Heart left ventricle (tissue), 16 donors: ENCODE data around the gene DACT1. TPM values are rescaled to one million over a fixed set of nuclear protein-coding genes. Genes with fewer than 3 reads are reported as not detected.

ENCODE experiments used
- ATAC-seq, 4 donors: fragments of 200-7000 bp; cut with Tn5 transposase; one replicate each; pipeline ENCODE4 v1.9.1; 2020 to 2022; ENCODE audit warnings: moderate library complexity in 4 of 4, mild to moderate bottlenecking in 3 of 4, moderate number of reproducible peaks in 1 of 4
- DNase-seq, 5 donors: peaks; one replicate each; pipeline ENCODE4 v3.0.0-alpha.2; 2020
- H3K27ac ChIP-seq, 12 donors: fragments of 200-600 bp; sonication (generic) in 4 of 12; one replicate each; pipeline versions ENCODE4 v1.5.0 to v1.8.0; 2016 to 2022; ENCODE audit warnings: mild to moderate bottlenecking in 2 of 12
- H3K27me3 ChIP-seq, 9 donors: fragments of 200-600 bp; sonication (generic) in 2 of 9; one replicate each; pipeline versions ENCODE4 v1.5.1 to v1.8.0; 2016 to 2022; ENCODE audit warnings: mild to moderate bottlenecking in 3 of 9
- H3K36me3 ChIP-seq, 9 donors: fragments of 200-600 bp; sonication (generic) in 2 of 9; one replicate each; pipeline versions ENCODE4 v1.5.0 to v1.8.0; 2018 to 2022; ENCODE audit warnings: mild to moderate bottlenecking in 2 of 9
- H3K4me1 ChIP-seq, 12 donors: fragments of 200-600 bp; sonication (generic) in 4 of 12; one replicate each; pipeline versions ENCODE4 v1.5.0 to v1.8.0; 2016 to 2022; ENCODE audit warnings: mild to moderate bottlenecking in 3 of 12
- H3K4me3 ChIP-seq, 12 donors: fragments of 200-600 bp; sonication (generic) in 4 of 12; one replicate each; pipeline versions ENCODE4 v1.5.0 to v1.8.0; 2017 to 2022; ENCODE audit warnings: mild to moderate bottlenecking in 9 of 12, moderate library complexity in 4 of 12
- H3K9me3 ChIP-seq, 12 donors: fragments of 200-600 bp; sonication (generic) in 4 of 12; one replicate each; pipeline versions ENCODE4 v1.5.0 to v1.8.0; 2016 to 2022; ENCODE audit warnings: mild to moderate bottlenecking in 1 of 12
- POLR2A ChIP-seq, 2 donors: fragments of 450-650 bp; IDR thresholded peaks; one replicate each; pipeline ENCODE4 v1.6.1; 2017; ENCODE audit warnings: antibody characterized with exemption in 2 of 2, mild to moderate bottlenecking in 2 of 2, moderate library complexity in 2 of 2
- WGBS, 4 donors: extraction: QIAGEN DNeasy Blood & Tissue Kit in 2 of 4; methylation state at CpG; one replicate each; pipeline versions ENCODE4 v1.1.5 to v1.1.7; 2013 to 2018; 5-methylcytosine and 5-hydroxymethylcytosine counted together
- intact Hi-C, 10 donors: fragments of 100-400 bp; cut with DNase I; formaldehyde crosslinking; loops; one replicate each; pipeline versions ENCODE4 v1.11.1 to v1.14.2; 2022
- polyA plus RNA-seq, 2 donors: library from polyadenylated mRNA; stranded (reverse); fragments of 200-250 nt; gene quantifications; one replicate each; pipeline ENCODE4 v1.2.3, GENCODE V29; 2013
- total RNA-seq, 9 donors: library from RNA; depleted of rRNA in 2 of 9; stranded (reverse); fragments of >200 nt in 2 of 9; fragmentation: NEBNext Ultra II Directional in 3 of 9; extraction: Animal tissue kit (Norgen Biotek cat#: 25700) in 3 of 9; gene quantifications; one replicate each; pipeline versions ENCODE4 v1.1.0 to v1.2.4, GENCODE V29; 2016 to 2023
- TF ChIP-seq, protein P1 (sequence below), 12 donors: fragments of 200-600 bp; sonication (generic) in 4 of 12; IDR thresholded peaks; one replicate each; pipeline versions ENCODE4 v1.5.0 to v1.8.0; 2018 to 2022; ENCODE audit warnings: antibody characterized with exemption in 12 of 12, mild to moderate bottlenecking in 5 of 12
- donor health status: ischemic (EF 13 %, LVEDD 7.1; RV severe dilation, severe dysfunction).
- donor health status: healthy with polysubstance abuse.
- donor health status: DM: no; HTN: yes; CAD: no.
- donor health status: DM: no; HTN: no; CAD: no.
- donor health status: ischemic (EF 25% LVEDD 6.9; RV normal size, moderate dysfunction).
- donor health status: ischemic (EF 25% LVEDD 5.7; RV mildly dilated, moderate dysfunction).
- donor health status: healthy.
- donor health status: DM: yes; HTN: yes; CAD: no.
- donor health status: ischemic (EF 35%, LVEDD 5.7; RV mildly dilated, moderate dysfunction).
- donor health status: nonischemic (EF 11% LVEDD 7.7; RV severe dilation, severe dysfunction).
- donor health status: DM: yes; HTN: yes; CAD: no.
- donor health status: PGD.
- donor health status: ischemic (EF 29% LVEDD 5.4; RV normal size, mild dysfunction).
- donor health status: nonischemic (EF 23%, LVEDD 6.1; RV moderate dilation, normal function).

The DACT1 gene
- total and polyA plus RNA-seq, 11 donors, result 0.57 to 7.2 (median 3.0) TPM

DNA sequence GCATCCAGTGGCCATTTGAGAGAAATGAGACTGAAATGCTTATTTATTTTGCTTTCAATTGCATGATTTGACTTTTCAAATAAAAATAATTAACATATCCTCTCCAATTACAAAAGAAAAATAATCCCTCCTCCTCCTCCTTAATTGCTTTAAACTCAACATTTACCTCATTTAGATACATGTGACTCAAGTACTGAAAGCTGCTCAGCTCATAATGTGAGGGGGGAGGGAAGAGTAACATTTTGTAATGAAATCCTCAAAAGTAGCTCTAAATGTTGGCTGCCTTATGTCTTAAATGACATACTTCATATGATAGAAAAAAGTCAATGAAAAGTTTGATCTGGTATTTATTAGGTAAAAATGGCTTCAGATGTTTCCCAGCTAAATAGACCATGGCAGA is 29.0 kb downstream of the DACT1 start:
- Histone ChIP-seq H3K9me3 (no peaks in the 10 kb centered on the region), H3K27ac (no peak overlapping the region), H3K4me1 (peaks cover 0 to 31% (median 5%) of the 10 kb centered on the region in 12 donors), H3K4me3 (no peak overlapping the region), H3K27me3 (no peaks in the 10 kb centered on the region), H3K36me3 (no peaks in the 10 kb centered on the region)
- intact Hi-C loops, result no loop called here
- ATAC-seq (no peak), DNase-seq (no peak)
- TF ChIP-seq, protein P1, sequence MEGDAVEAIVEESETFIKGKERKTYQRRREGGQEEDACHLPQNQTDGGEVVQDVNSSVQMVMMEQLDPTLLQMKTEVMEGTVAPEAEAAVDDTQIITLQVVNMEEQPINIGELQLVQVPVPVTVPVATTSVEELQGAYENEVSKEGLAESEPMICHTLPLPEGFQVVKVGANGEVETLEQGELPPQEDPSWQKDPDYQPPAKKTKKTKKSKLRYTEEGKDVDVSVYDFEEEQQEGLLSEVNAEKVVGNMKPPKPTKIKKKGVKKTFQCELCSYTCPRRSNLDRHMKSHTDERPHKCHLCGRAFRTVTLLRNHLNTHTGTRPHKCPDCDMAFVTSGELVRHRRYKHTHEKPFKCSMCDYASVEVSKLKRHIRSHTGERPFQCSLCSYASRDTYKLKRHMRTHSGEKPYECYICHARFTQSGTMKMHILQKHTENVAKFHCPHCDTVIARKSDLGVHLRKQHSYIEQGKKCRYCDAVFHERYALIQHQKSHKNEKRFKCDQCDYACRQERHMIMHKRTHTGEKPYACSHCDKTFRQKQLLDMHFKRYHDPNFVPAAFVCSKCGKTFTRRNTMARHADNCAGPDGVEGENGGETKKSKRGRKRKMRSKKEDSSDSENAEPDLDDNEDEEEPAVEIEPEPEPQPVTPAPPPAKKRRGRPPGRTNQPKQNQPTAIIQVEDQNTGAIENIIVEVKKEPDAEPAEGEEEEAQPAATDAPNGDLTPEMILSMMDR (IDR thresholded peaks at IDR 0.05), result no peak
- TF ChIP-seq POLR2A (IDR thresholded peaks at IDR 0.05), result no peak

DNA sequence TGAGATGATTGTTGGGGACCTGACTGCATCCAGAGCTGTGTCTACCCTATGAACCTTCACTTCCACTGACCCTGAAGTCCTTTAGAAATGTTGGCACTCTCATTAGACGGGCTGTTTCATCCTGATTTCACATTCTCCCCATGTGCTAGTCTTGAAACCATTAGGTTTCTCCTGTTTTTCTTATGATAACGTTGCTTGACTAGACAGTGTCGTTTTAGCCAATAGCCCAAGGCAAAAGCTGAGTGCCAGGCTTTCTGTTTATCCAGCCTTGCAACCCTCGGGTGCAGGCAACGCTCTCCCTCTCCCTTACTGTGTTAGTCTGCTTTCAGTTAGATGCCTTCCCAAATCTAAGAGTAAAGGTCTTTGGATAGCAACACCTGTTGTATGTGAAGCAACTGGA is 30.1 kb downstream of the DACT1 start:
- no peak overlapping the region for H3K4me3 ChIP-seq
- no peaks in the 10 kb centered on the region for H3K27me3 ChIP-seq
- TF ChIP-seq, protein P1 (IDR thresholded peaks at IDR 0.05), result no peak
- TF ChIP-seq POLR2A (IDR thresholded peaks at IDR 0.05), result no peak
- DNase-seq (no peak), ATAC-seq (no peak)
- 73 to 83% (median 79%) methylated on average over 5 of the region's 5 CpGs for WGBS, 4 donors
- H3K27ac ChIP-seq, result no peak overlapping the region
- H3K9me3 ChIP-seq, result no peaks in the 10 kb centered on the region
- peaks cover 0 to 25% (median 3%) of the 10 kb centered on the region in 12 donors for H3K4me1 ChIP-seq
- intact Hi-C loops, result no loop called here
- H3K36me3 ChIP-seq, result no peaks in the 10 kb centered on the region

DNA sequence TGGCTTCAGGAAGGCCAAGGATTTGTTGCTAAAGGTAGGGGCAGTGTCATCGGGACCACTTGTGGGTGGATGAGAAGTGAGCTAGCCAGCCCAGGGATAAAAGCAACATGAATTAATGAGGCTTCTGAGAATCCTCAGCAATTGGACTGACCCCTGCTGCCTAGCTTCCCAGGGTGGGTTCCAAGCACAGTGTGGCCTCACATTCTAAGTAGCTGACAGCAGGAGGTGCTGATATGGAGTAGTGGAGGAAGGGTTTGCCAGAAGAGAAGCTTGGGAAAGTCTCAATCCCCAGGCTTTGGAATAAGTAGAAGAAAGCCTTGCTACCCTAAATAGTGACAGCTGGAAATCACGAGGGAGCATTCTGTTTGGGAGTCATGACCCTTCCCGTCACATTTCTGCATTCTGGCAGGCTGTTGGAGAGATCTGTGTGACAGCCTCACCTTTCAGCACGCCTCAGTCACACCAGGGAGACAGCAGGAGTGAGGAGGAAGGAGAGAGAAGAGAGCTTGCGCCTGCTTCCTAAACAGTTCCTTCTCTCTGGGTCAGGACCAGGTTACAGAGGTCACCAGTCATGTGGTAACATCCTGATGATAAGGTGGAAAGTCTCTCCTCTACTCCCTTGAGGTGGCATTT is 31.2 kb downstream of the DACT1 start:
- Histone ChIP-seq H3K27me3 (no peaks in the 10 kb centered on the region), H3K4me3 (no peak overlapping the region), H3K36me3 (no peaks in the 10 kb centered on the region), H3K27ac (no peak overlapping the region), H3K9me3 (no peaks in the 10 kb centered on the region), H3K4me1 (peaks cover 0 to 18% (median under 1%) of the 10 kb centered on the region in 12 donors)
- no peak for TF ChIP-seq POLR2A (IDR thresholded peaks at IDR 0.05)
- TF ChIP-seq, protein P1 (IDR thresholded peaks at IDR 0.05), result no peak
- ATAC-seq (peak; percentile 47 to 62 (median 54)), DNase-seq (peak in 1 of 5 donors; percentile 42)
- 29 to 38% (median 32%) methylated on average over 5 of the region's 5 CpGs for WGBS, 4 donors
- intact Hi-C loops, result no loop called here

DNA sequence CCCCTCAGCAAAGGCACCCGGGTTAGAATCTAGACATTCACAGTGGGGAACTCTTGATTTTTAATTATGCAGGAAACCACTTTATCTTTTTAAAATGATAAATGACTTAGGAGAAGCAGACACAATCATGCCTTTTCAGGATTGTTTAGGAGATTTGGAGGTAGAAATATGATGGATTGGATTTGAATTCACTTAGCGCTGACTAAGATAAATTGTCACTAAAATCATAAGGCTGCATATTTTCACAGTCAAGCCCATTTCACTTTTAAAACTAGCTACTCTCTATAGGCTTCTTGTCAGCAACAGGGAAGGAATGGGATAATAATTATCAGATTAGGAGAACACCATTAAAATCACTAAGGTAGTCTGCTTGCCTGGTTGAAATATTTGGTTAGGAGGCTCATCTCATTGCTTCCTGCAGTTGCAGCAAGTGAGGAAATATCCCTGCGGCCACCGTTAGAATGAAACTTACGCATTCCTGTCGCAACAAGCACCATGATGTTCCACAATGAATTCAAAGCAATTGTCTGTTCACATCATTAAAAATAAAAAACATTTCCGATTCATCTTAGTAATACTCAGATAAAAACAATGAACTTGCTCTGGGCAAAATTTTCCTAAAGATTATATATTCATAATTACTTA is 31.9 kb downstream of the DACT1 start:
- ATAC-seq (no peak), DNase-seq (no peak)
- intact Hi-C loops, result no loop called here
- 74 to 83% (median 81%) methylated on average over 7 of the region's 7 CpGs for whole genome bisulfite sequencing, 4 donors
- Histone ChIP-seq H3K27me3 (no peaks in the 10 kb centered on the region), H3K4me1 (peaks cover 0 to 12% (median 0%) of the 10 kb centered on the region in 12 donors), H3K4me3 (no peak overlapping the region), H3K9me3 (no peaks in the 10 kb centered on the region), H3K36me3 (no peaks in the 10 kb centered on the region), H3K27ac (no peak overlapping the region)
- TF ChIP-seq, protein P1 (IDR thresholded peaks at IDR 0.05), result no peak
- no peak for TF ChIP-seq POLR2A (IDR thresholded peaks at IDR 0.05)
